Endothelial cell (in vitro differentiated cells): ENCODE measurements around the gene AIFM2. TPM values are rescaled to one million over a fixed set of nuclear protein-coding genes. Genes with fewer than 3 reads are reported as not detected.
A peak's percentile ranks its signal among the peaks of the same experiment; 100 is the strongest.
"Not testable (repeated sequence)": the region's sequence is repeated elsewhere in the genome, so short reads cannot be mapped to it uniquely, and the experiment has no call there.

Experiments used
- DNase-seq: peaks from one replicate; pipeline ENCODE4 v3.0.0; 2021; ENCODE audit warnings: low spot score
- H3K27ac Mint-ChIP-seq: one replicate; pipeline ENCODE4 v1.8.0; 2021; ENCODE audit warnings: mixed read lengths, inconsistent platforms; ENCODE audit not compliant: unreplicated experiment
- H3K27me3 Mint-ChIP-seq: one replicate; pipeline ENCODE4 v1.8.0; 2021; ENCODE audit warnings: mild to moderate bottlenecking, moderate library complexity, mixed read lengths, inconsistent platforms; ENCODE audit not compliant: unreplicated experiment
- H3K36me3 Mint-ChIP-seq: one replicate; pipeline ENCODE4 v1.8.0; 2021; ENCODE audit warnings: mild to moderate bottlenecking, low read depth, mixed read lengths, inconsistent platforms; ENCODE audit not compliant: unreplicated experiment
- H3K4me1 Mint-ChIP-seq: one replicate; pipeline ENCODE4 v1.8.0; 2021; ENCODE audit warnings: mild to moderate bottlenecking, mixed read lengths, inconsistent platforms; ENCODE audit not compliant: unreplicated experiment
- H3K4me3 Mint-ChIP-seq: one replicate; pipeline ENCODE4 v1.8.0; 2021; ENCODE audit warnings: mild to moderate bottlenecking, mixed read lengths, inconsistent platforms; ENCODE audit not compliant: unreplicated experiment
- H3K9me3 Mint-ChIP-seq: one replicate; pipeline ENCODE4 v1.8.0; 2021; ENCODE audit warnings: mixed read lengths, inconsistent platforms; ENCODE audit not compliant: unreplicated experiment
- total RNA-seq: library from RNA; stranded (reverse); fragmentation: NEBNext Ultra II Directional; extraction: Animal tissue kit (Norgen Biotek cat#: 25700); gene quantifications from one replicate; pipeline ENCODE4 v1.2.1, GENCODE V29; 2021; ENCODE audit not compliant: unreplicated experiment
- TF ChIP-seq, protein P1 (sequence below): fragments of 200-600 bp; sonication (generic); IDR thresholded peaks from one replicate; pipeline ENCODE4 v1.5.0; 2021; ENCODE audit warnings: antibody characterized with exemption; ENCODE audit not compliant: unreplicated experiment

The AIFM2 gene
- total RNA-seq, 1 donor from 2014 or later: 1.7 TPM

- DNase-seq: no peak
- TF ChIP-seq, protein P1, sequence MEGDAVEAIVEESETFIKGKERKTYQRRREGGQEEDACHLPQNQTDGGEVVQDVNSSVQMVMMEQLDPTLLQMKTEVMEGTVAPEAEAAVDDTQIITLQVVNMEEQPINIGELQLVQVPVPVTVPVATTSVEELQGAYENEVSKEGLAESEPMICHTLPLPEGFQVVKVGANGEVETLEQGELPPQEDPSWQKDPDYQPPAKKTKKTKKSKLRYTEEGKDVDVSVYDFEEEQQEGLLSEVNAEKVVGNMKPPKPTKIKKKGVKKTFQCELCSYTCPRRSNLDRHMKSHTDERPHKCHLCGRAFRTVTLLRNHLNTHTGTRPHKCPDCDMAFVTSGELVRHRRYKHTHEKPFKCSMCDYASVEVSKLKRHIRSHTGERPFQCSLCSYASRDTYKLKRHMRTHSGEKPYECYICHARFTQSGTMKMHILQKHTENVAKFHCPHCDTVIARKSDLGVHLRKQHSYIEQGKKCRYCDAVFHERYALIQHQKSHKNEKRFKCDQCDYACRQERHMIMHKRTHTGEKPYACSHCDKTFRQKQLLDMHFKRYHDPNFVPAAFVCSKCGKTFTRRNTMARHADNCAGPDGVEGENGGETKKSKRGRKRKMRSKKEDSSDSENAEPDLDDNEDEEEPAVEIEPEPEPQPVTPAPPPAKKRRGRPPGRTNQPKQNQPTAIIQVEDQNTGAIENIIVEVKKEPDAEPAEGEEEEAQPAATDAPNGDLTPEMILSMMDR: no peak
- Mint-ChIP-seq H3K9me3 (no peaks in the 10 kb centered on the region), H3K36me3 (peaks cover 26% of the 10 kb centered on the region), H3K4me3 (no peak overlapping the region), H3K27ac (no peak overlapping the region), H3K4me1 (peaks cover 16% of the 10 kb centered on the region), H3K27me3 (peaks cover 1% of the 10 kb centered on the region)
These were observed 28.2 kb upstream of the AIFM2 start for GRCh38 chr10:70160798-70161197.

DNA sequence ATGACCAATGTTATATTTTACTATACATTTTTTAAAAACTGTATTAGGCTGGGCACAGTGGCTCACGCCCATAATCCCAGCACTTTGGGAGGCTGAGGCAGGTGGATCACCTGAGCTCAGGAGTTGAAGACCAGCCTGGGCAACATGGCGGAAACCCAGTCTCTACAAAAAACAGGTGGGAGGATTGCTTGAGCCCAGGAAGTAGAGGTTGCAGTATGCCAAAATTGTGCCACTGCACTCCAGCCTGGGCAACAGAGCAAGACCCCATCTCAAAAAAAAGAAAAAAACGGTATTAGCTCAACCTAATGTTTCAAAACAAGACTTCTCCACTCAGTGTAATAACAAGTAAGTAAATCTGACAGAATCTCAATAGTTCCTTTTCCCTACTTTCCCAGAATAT lies 26.7 kb upstream of the AIFM2 start:
- H3K4me3 Mint-ChIP-seq, DNase-seq, H3K27me3 Mint-ChIP-seq, H3K9me3 Mint-ChIP-seq: not testable (repeated sequence)
- peaks cover 23% of the 10 kb centered on the region for H3K4me1 Mint-ChIP-seq
- H3K36me3 Mint-ChIP-seq: peaks cover 25% of the 10 kb centered on the region
- peak overlapping the region; percentile 27 for H3K27ac Mint-ChIP-seq

DNA sequence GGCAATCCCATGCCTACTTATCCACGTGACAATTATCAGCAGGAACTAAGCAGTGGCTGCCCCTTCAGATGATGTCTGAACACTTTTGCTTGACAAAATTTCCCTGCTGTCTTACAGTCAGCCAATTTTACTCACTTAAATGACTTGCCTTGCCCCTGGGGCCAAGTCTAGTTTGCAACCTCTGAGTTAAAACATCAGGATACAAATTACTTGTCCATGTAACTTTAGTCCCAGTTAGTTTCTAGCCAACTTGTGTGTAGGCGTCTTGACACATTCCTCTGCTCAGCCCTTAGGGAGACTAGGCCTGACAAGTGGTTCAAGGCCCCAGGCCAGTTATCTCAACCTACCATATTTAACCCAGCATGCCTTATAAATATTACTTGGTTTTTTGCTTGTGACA lies 25.5 kb upstream of the AIFM2 start:
- H3K9me3 Mint-ChIP-seq: no peaks in the 10 kb centered on the region
- TF ChIP-seq, protein P1: no peak
- H3K4me1 Mint-ChIP-seq: peaks cover 20% of the 10 kb centered on the region
- peaks cover 1% of the 10 kb centered on the region for H3K27me3 Mint-ChIP-seq
- H3K27ac Mint-ChIP-seq: no peak overlapping the region
- no peak for DNase-seq
- peaks cover 25% of the 10 kb centered on the region for H3K36me3 Mint-ChIP-seq
- no peak overlapping the region for H3K4me3 Mint-ChIP-seq

DNA sequence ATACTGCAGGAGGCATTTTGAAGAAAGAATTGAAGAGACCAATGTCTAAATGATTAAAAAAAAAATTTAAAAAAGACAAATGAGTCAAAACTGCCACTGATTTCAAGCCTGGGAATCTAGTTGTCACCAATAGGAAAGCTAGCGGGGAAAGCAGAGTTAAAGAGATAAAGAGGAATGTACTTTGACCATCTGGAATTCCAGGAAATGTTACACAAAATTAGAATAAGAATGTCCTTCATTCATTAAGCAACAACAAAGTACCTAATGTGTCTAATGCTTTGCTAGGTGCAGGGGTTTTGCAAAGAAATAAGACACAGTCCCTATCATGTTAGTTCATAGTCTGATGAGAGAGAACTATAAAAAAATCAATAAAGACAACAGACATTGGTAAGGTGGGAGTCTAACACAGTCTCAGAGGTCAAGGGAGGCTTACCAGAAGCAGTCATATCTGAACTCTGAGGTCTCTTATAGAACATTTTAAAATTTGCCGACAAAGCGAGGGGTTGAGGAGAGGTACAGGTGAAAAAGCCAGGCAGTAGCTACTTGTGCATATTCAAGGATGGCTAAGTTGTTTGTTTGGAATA lies 22.7 kb upstream of the AIFM2 start:
- Mint-ChIP-seq H3K27ac (peak overlapping the region; percentile 1), H3K36me3 (peaks cover 15% of the 10 kb centered on the region)

DNA sequence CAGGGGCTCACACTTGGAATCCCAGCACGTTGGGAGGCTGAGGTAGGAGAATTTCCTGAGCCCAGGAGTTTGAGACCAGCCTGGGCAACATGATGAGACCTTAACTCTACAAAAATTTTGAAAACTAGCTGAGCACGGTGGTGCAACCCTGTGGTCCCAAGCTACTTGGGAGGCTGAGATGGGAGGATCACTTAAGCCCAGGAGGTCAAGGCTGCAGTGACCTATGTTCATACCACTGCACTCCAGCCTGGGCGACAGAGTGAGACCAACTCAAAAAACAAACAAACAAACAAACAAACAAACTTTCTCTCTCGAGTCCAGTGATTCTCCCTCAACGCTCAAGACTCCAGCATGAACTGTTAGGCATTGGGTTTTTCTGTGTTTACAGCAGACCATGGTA lies 15.9 kb upstream of the AIFM2 start:
- TF ChIP-seq, protein P1: no peak
- Mint-ChIP-seq H3K4me3 (no peak overlapping the region), H3K36me3 (peaks cover 9% of the 10 kb centered on the region), H3K9me3 (no peaks in the 10 kb centered on the region), H3K4me1 (peaks cover 9% of the 10 kb centered on the region), H3K27ac (no peak overlapping the region), H3K27me3 (peaks cover 6% of the 10 kb centered on the region)
- DNase-seq: no peak

More for the DNA sequence above, 22.7 kb upstream of the AIFM2 start:
- H3K4me1 Mint-ChIP-seq: peaks cover 17% of the 10 kb centered on the region
- no peak overlapping the region for H3K4me3 Mint-ChIP-seq
- TF ChIP-seq, protein P1: no peak
- no peaks in the 10 kb centered on the region for H3K9me3 Mint-ChIP-seq
- DNase-seq: no peak
- H3K27me3 Mint-ChIP-seq: peaks cover 3% of the 10 kb centered on the region
